ENCODE measurements around the gene CDKN2A. TPM values are rescaled to one million over a fixed set of nuclear protein-coding genes. Genes with fewer than 3 reads are reported as not detected.

The CDKN2A gene
- total RNA-seq: 12.3 and 17.2 TPM in 2 replicates

GRCh38 chr9:21993893-21994555 is at the start of gene CDKN2A:
Gene CDKN2A (minus strand): TSS chr9:21994392.

GRCh38 chr9:22008717-22009505 is 14.7 kb upstream of the CDKN2A start, which contains the start of gene CDKN2B:
Gene CDKN2B (minus strand): TSS chr9:22009305. CDS start chr9:22008953, 352 bp downstream.

DNA sequence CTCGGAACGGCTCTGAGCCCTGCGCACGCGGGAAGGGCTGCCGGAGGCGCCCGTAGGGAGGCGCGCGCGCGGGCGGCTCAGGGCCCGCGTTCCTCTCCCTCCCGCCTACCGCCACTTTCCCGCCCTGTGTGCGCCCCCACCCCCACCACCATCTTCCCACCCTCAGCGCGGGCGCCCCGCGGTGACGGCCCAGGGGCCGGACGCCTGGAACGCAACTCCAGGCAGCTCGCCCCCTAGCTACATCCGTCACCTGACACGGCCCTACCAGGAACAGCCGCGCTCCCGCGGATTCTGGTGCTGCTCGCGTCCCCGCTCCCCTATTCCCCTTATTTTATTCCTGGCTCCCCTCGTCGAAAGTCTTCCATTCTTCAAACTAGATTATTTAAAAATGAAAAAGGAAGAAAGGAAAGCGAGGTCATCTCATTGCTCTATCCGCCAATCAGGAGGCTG is 389 bp upstream of the CDKN2A start, which contains the start of gene CDKN2B-AS1:
TSS of gene CDKN2B-AS1 (plus strand) at position 236 of the 450 bp plus-strand sequence.

Other genes with a start within 250 kb of the CDKN2A start
- gene MTAP, start 191.8 kb downstream of the CDKN2A start, total RNA-seq: 24.7 and 34.4 TPM in 2 replicates
- gene CDKN2B-AS1, start 399 bp upstream of the CDKN2A start, total RNA-seq: 8.4 and 10.1 TPM in 2 replicates
- gene CDKN2B, start 14.9 kb upstream of the CDKN2A start, total RNA-seq: 17.9 and 22.1 TPM in 2 replicates

All from hair follicle dermal papilla cell (primary cell).